ENCODE results near the gene HNF1B.

Gene HNF1B

DNA sequence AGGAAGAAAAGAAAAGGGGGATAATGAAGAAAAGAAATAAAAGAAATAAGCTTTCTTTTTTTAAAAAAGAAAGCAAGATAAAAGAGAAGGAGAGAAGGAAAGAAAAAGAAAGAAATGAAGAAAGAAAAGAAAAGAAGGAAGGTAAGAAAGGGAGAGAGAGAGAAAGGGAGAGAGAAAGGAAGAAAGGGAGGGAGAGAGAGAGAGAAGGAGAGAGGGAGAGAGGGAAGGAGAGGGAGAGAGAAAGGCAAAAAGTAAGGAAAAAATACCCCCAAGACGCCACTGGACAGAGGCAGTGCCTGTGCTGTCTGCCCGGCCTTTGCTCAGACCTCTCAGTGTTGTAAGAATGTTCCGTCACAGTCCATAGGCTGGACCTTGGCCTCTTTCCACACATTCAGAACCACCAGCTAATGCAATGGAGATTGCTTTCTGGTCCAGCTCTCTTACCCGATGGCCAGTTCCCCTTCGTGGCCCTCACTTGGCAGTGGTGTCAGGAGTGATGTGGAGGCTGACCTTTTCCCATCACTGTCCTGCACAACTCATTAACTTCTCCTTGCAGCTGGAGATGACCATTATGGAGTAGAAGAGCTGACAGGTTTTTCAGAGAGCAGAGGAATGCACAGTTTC lies 14.3 kb upstream of the HNF1B start:
- DNase-seq: no peak

DNA sequence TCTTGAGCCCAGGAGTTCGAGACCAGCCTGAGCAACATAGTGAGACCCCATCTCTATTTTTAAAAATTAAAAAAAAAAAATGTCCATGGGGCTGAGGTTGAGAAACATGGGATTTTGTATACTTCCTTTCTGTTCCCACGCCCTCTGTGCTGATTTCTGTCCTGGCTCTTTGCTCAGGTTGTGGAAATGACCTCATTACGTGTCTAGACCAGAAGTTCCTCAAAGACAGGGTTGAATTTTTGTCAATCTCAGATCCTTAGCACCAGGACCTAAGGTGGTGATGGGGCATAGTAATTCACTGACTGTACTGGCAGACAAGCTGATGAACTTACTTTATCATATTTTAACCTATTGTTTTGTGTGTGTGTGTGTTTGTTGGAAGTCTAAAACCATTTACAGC lies 11.2 kb upstream of the HNF1B start:
- DNase-seq: no peak

DNA sequence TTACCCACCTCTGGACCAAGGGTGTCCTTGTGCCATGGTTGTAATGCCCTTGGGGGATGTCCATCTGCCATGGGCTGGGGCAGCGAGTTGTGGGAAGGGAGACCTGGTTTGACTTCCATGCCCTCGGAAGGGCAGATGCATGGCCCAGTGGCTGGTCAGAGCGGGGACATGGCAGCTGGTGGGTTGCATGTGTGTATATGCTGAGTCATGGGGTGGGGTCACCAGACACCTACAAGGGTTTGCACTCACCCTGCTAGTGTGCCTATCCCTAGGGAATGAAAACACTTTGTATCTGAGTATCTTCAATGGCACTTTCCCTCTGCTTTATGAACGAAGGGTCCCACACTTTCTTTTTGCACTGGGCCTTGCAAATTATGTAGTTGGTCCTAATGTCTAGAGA lies 10.6 kb upstream of the HNF1B start:
- no peak for DNase-seq

DNA sequence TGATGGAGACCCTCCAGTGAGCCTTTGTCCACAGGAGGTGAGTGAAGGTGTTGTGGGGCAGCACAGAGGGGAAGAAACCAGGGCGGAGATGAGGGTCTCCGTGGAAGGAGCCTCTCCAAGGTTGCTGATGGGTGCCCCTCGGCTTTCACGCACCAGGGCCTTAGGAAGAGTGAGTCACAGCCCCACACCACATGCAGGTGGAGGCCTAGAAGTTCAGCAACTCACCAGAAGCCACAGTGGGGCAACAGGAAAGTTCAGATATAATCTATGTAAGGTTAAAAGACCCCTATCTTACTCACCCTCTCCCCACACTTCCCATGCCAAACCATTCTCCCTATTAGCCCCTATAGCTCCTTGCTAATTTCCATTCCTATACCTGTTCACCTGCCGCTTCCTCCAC lies 9.5 kb upstream of the HNF1B start:
- no peak for DNase-seq

DNA sequence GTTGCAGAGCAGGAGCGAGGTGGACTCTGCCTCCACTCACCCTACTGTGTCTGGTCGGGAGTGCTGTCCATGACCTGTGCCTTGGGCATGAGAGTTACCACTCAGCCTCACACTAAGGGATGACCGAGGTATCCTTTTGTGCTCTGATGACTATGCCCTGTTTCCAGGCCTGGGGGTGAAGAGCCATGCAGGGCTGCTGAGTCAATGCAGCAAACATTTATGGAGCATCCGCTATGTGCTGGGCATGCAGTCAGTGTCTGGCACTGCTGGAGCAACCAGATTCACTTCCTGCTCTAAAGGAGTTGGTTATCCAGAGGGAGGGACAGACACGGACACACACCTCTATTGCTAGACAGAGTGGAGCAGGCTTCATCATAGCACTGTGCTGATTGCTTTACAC lies 7.6 kb upstream of the HNF1B start:
- DNase-seq: no peak

DNA sequence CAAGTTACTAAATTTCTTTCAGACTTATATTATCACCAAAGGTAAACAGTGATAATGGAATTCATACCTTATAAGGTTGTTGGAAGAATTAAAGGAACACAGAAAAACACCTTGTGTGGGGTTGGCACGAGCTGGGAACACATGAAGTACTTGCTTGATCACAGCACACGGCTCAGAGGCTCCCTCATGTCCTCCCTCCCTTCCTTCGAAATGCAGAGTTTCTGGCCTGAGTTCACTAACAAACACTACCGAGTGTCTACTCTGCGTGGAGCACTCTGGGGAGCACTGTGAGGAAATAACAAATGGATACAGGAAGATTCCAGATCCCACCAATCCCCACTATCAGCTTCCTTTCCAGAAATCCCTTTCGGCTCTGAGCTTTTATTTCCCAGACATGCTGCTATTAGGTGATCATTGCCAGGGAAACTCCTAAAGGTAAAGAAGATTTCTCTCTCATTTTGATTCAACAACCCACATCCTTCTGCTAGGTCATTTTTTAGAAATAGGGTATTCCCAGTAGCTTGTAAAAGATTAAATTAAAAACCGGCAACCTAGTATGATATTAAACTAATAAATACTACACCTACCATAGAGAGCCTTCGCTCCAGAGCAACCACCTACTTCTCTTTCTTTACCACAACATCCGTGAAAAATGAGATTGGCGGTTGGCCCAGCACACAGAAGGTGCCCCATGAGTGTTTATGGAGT lies 6.1 kb upstream of the HNF1B start:
- no peak for DNase-seq

DNA sequence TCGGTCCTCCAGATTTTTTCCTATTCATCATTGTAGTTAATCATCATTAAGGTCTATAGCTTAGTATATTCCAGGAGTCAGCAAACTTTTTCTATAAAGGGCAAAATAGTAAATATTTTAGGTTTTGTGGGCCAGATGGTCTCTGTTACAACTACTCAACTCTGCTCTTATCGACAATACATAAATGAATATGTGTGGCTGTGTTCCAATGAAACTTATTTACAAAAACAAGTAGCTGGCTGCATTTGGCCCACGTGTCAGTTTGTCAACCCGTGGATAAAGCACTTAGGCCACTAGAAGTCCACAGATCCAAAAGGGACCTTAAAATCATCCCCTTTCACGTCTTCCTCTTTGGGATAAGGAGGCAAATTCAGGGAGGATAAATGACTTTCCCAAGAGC lies 5.4 kb upstream of the HNF1B start:
- DNase-seq: no peak

DNA sequence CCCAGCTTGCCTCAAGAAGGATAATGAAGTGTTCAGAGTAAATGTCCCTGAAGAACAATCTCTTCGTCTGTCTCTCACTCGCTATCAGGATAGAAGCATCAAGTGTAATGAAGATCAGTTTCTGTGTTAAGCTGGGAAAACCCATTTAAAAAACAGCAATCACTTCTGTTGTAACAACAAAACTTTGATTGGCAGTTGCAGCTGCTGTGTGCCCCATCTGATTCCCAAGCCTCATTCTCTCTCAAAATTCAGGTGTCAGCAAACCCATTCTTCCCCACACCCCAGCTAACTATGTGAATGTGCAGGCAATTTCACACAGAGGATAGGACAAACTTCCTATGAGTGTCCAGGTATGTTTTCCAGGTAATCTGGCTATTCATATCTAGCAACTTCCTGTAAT lies 2.4 kb upstream of the HNF1B start:
- no peak for DNase-seq

DNA sequence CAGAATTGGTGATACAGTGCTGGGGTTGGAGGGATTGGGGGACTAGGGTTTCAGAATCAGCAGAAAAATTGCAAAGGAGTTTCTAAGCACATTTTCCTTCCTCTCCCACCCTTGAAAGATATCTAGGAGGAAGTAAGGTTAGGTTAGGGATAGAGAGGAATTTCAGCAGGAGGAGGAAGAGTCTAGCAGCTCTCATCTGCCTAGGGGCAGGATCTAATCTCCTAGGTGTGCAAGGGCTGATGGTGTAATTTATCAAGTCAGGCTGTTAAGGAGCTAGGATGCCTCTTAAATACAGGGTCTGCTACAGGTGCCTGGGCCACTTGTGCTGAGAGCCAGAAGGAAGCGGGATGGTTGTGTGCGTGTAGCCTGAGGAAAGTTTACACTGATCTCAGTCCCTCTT lies 1.8 kb upstream of the HNF1B start:
- DNase-seq: no peak

DNA sequence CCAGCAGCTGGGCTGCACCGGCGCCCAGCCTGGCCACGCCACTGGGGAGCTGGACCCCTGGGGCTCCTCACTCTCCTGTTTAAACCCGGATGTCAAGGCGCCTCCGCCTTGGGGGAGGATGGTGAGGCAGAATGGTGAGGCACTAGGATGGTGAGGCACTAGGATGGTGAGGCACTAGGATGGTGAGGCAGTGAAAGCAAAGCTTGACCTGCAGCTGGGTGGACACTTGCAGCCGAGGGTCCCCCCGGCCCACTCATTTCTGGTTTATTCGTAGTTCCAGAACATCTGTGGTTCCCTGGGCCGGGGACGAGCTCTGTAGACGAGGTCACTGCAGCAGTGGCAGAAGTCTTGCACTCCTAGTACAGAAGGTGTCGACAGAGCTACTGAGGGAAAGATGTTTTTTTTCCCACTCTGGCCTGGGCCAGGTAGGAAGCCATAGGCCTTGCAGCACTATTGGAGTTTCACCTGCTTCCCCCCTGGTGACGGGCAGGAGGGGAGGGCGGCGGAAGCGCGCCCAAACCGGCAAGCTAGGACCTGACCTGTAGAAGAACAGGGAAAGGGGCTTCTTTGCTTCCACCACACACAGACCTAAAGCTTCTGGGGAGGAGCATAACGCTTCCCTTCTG lies 1.1 kb upstream of the HNF1B start:
- DNase-seq: no peak

DNA sequence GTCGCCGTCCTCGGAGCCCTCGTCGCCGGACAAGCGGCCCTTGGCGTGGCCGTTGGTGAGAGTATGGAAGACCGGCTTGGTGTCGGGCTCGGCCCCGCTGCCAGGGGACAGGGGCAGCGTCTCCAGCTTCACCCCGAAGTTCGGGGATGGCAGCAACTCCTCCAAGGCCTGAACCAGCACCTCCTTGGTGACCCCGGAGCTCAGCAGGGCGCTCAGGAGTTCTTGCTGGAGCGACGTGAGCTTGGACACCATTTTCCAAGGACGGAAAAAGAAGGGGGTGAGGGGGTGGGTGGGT lies 279 bp downstream of the HNF1B start:
- no peak for DNase-seq

DNA sequence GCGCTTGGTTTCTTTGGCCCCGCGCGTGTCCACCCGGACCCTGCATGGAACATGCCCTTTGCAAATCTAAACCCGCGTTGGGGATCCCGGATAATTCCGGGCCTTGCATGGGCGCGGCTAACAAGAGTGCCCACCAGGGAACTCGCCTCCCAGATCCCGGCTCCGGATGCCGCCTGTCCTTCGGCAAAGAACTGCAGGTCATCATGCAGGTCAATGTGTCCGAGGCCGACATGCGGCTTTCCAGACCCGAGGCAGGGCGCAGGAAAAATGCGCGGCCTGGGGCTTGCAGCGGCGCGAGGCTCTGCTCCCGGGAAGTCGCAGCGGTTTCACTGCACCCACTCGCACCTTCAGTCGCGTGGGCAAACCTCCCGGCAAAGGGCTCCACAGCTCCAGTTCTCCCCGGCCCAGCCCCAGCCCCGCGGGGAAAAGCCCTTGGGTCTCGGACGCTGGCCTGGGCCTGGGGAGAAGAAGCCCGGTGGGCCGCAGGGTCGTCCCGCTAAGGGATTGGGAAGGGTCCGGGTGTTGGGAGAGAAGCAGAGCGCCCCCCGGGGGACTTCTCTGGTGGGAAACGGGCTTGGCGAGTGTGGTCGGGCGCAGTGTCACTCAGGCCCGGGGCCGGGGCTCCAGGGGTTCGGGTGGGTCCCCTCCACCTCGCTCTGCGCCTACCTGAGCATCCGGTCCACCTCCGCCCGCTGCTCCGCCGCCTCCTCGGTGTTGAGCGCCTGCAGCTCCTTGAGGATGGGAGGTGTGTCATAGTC lies 805 bp downstream of the HNF1B start:
- DNase-seq: no peak

DNA sequence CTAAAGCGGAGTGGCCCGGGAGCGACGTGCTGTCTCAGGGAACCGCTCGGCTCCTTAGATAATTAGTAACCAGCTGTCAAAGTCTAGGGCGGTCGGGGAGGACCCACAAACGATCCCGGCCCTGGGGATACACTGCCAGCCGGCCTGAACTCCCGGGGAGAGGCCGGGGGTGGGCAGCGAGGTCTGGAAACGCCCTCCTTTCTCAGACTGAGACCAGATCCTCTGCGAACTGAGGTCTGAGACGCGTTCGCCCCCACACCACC lies 1.3 kb downstream of the HNF1B start:
- DNase-seq: no peak

DNA sequence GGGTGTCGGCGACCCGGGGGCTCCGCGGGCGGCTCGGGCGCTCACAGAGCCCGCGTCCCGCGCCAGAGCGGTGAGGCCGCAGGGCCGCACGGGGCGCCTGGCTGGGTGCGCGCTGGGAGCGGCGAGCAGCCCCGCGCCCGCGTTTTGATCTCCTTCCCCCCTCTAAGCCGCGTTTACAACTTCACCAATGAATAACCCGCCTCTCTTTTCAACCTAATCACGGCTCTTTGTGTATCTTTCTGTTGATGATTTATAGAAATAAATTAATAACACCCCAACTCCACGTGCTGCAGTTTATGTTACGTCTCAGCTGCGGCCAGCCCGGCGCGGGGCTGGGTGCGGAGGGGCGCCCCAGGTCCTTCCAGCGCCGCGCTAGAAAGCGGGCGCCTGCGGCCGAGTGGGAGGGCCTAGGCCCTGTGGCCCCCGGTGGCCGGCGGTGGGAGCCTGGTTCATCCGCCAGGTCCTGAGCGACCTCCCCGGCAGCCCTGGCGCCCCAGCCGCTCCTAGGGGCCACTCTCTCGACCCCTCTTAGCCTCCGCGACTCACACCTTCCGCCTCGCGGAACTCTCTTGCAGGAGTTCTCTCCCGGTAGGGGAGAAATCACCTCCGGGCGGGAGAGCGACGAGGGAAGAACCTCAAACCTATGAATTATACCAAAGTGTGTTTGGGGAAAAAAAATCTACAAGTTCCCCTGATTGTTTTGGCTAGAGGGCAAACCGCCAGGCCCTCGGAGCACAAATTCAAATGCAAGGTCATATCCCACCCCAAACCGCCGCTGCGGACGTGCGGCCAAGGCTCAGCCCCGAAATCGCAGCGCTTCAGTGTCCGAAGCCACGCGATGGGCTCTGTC lies 1.9 kb downstream of the HNF1B start:
- no peak for DNase-seq

DNA sequence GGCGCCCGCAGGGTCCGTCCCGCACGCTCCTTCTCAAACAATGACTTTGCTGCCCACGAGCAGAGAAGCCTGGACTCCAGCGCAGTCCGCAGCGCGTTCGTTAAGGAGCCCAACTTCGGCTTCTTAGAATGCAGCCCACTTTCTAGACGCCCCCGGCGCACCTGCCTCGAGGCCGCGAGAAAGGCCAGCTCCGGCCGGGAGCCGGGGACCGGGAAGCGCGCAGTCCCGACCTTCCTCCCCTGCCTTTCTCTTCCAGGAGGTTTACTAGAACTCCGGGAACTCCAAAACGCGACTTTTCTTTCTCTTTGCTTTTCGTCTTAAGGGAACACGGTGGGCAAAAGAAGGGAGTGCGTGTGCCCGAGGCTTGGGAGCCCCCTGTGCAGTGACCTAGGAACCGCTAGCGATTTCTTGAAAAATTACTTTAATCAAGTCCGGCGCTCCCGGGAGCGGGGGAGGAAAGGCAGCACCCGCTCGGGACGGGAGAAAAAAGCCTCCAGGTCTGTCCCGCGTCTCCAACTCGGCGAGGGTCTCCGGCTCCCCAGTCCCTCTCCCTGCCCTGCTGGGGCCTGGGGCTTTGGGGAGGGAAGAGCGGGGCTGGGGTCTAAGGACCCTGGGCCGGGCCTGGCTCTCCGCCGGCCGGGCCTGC lies 2.6 kb downstream of the HNF1B start:
- DNase-seq: no peak

DNA sequence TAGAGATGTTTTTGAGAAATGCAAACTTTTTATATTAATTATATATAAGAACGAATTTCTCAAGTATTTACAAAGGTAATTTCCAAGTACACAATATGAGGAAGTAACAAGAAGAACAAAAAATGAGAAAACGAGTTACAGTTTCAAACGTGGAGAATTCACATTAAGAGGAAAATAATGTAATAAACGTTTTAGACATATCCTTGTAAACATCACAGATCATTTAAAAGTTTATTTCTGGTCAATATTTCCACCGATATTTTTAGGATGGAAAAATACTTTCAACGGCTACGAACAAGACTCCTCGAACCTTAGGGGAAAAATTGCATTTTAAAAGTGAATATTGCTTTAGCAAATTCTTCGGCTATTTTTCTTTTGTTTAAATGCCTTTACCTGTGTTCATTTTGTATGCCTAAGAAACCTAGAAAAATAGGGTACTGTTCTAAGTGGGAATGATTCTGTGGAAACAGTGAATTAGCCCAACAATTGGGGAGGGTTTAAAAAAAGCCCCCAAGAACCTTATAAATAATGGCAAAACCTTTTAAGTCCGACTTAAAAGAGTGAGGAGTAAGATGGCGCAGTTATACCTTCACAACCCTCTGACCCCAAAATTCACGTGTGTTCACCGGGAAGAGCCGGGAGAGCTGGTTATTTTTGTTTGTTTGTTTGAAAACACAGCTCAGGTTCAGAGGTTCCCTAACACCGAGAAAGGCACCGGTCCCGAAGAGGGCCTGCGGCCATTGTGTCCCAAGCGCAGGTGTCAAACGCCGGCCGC lies 3.3 kb downstream of the HNF1B start:
- DNase-seq: no peak

DNA sequence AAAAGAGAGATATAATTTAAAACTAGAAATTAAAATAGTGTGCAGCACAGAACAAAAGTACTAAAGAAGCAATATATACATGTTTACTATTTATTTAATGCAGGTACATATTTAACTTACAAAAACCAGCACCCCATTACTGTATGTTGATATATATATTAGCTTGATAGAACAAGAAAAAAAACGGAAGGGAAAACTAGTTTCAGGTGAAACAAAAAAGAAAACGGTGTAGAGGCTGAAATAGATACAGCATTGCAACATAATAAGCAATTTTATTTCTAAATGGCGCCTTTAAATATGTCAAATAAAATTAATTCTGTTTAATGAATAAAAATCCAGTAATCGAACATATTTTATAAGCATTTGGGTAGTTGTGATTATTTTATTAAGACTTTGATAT lies 3.9 kb downstream of the HNF1B start:
- no peak for DNase-seq

DNA sequence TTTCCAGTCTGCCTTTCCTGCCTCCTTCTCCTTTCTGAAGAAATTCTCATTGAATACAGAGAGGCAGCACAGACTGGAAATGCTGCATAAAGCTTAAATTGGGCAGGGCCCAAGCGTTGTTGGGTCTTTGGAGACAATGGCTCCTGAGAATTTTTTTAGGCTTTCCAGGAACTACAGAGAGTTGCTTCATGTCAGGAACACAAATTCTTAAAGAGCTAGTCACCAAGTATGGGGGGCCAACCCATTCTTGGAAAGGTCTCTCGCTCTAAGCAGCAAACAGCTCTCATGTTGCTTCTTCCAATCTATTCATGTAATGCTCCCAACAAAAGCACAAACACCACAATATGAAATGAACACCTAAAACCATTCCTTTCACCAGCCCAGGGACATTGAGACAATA lies 6.9 kb downstream of the HNF1B start:
- no peak for DNase-seq

DNA sequence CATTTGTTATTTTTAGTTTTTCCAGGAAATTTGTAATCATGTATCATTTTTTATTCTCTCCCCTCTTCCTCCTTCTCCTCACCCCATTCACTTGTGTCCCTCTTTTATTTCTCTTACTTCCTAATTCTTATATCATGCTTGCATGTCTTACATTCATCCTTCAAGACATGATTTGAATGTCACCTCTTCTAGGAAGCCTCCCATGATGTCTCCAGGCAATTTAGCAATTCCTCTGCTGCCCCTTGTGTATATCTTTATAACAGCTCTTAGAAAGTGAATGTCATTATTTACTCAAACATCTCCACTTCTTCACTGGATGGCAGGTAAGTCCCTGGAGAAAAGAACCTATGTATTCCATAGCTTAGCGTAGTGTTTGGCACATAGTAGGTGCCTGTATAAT lies 7.8 kb downstream of the HNF1B start:
- DNase-seq: no peak

DNA sequence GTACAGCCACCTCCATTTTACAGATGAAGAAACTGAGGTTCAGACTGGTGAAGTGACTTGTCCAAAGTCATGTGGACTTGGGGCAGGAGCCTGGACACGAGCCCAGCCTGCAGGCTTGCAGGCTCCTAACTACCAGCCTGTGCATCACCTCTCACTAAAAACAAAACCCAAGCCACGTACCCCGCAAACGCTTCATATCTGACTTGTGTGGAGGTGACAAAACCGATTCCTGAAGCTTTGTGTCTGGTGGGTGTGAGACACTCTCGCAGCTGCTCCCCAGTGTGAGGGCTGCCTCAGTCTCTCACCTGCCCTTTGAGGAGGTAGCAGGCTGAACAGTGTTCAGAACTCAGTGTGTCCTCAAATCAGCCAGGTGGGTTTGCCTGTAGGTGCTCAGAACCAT lies 8.4 kb downstream of the HNF1B start:
- DNase-seq: no peak

DNA sequence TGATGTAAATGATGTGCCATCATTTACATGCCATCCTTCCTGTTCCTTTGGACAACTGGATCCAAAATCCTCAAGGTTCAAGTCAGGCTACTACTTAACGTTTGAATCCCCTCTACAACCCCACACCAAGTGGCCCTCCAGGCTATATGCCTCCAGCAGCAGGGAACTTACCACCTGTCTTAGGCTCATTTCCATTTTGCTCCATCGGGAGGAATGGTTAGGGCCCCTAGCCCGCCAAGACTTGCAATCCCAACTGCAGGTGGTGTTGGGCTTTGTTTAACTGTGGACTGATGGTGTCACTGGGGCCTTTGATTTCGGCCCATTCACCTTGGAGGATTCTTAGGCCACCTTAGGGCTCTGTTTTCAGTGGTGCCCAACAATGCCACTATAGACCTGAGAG lies 9.7 kb downstream of the HNF1B start:
- DNase-seq: no peak

DNA sequence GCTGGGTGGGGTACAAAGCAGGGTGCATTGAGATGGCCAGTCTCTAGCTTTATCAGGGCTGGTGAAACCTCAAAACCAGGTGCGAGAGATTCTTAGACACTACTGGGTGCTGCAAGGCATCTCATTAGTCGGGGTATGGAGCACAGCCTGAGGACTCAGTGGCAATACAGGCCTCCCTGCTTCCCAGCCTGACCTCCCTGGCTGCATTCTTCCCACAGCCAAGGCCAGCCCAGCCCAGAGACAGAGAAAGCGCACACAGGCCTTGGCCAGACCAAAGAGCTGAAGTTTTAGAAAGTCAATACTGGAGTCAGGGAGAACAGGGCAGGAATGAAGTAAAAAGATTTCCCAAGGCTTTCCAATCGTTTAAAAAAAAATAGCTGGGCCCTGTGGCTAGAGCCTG lies 12.5 kb downstream of the HNF1B start:
- DNase-seq: no peak
